Umbilical cord (tissue), 2 donors: ENCODE data around the gene SNX11. TPM values are rescaled to one million over a fixed set of nuclear protein-coding genes. Genes with fewer than 3 reads are reported as not detected.

Experiments
- DNase-seq: peaks from one replicate; pipeline ENCODE4 v3.0.0-alpha.2; 2015; ENCODE audit warnings: low spot score
- total RNA-seq: library from RNA; depleted of rRNA; stranded (reverse); fragments of >200 nt; gene quantifications from one replicate; pipeline ENCODE4 v1.2.3, GENCODE V29; 2014; ENCODE audit warnings: low replicate concordance; ENCODE audit not compliant: insufficient read depth

Gene SNX11
- total RNA-seq, 1 donor from 2014 or later: 17.1 TPM

- DNase-seq: no peak
Observed at GRCh38 chr17:48095611-48096010, 12.0 kb upstream of the SNX11 start.

- no peak for DNase-seq
Observed at GRCh38 chr17:48100160-48100559, 7.4 kb upstream of the SNX11 start.

- DNase-seq: peak; percentile 75
Observed at GRCh38 chr17:48100591-48101011, 7.0 kb upstream of the SNX11 start.

- DNase-seq: peak; percentile 98
Observed at GRCh38 chr17:48101012-48101720, 6.4 kb upstream of the SNX11 start, which contains the start of gene CBX1. Gene CBX1, minus strand, starts transcription at chr17:48101478. Its CDS starts 24,474 bp downstream, at chr17:48077004.

- no peak for DNase-seq
Observed at GRCh38 chr17:48102043-48102750, 5.4 kb upstream of the SNX11 start.

- no peak for DNase-seq
Observed at GRCh38 chr17:48102798-48103715, 4.5 kb upstream of the SNX11 start.

- no peak for DNase-seq
Observed at GRCh38 chr17:48104440-48104839, 3.1 kb upstream of the SNX11 start.

GRCh38 chr17:48106802-48107136, 797 bp upstream of the SNX11 start:
- no peak for DNase-seq

- DNase-seq: no peak
Observed at GRCh38 chr17:48110761-48111160, 3.2 kb downstream of the SNX11 start.

- no peak for DNase-seq
Observed at GRCh38 chr17:48111937-48112241, 4.3 kb downstream of the SNX11 start.

GRCh38 chr17:48113201-48113676, 5.7 kb downstream of the SNX11 start:
- peak; percentile 34 for DNase-seq

- no peak for DNase-seq
Observed at GRCh38 chr17:48121923-48122664, 14.5 kb downstream of the SNX11 start.

GRCh38 chr17:48122665-48123045, 15.1 kb downstream of the SNX11 start:
- DNase-seq: no peak

GRCh38 chr17:48123111-48123510, 15.5 kb downstream of the SNX11 start:
- no peak for DNase-seq

- DNase-seq: no peak
Observed at GRCh38 chr17:48123776-48124388, 16.3 kb downstream of the SNX11 start.

- DNase-seq: no peak
Observed at GRCh38 chr17:48125829-48126531, 18.4 kb downstream of the SNX11 start.

- DNase-seq: no peak
Observed at GRCh38 chr17:48126532-48126850, 18.9 kb downstream of the SNX11 start.

- no peak for DNase-seq
Observed at GRCh38 chr17:48127371-48128051, 19.9 kb downstream of the SNX11 start.

GRCh38 chr17:48128400-48128799, 20.8 kb downstream of the SNX11 start:
- DNase-seq: no peak

- DNase-seq: no peak
Observed at GRCh38 chr17:48129981-48130380, 22.4 kb downstream of the SNX11 start.
